HL-60 (cell line): ENCODE measurements around the gene ST13.

ENCODE experiments used
- DNase-seq, 2 experiments: peaks; one replicate each; pipeline ENCODE4 v3.0.0-alpha.2; 2010 to 2020; ENCODE audit warnings: low read depth in 1 of 2, low spot score in 1 of 2
- H3K27ac ChIP-seq: fragments of 250-450 bp; sonication (Bioruptor Pico); replicated peaks from 2 replicates; pipeline ENCODE4 v1.5.1; 2020; ENCODE audit warnings: mild to moderate bottlenecking, moderate library complexity
- H3K27me3 ChIP-seq: fragments of 250-450 bp; sonication (Bioruptor Pico); 2 replicates; pipeline ENCODE4 v1.5.1; 2021; ENCODE audit warnings: mild to moderate bottlenecking, moderate library complexity; ENCODE audit not compliant: insufficient read depth, poor library complexity, severe bottlenecking
- H3K4me3 ChIP-seq: replicated peaks from 2 replicates; pipeline ENCODE4 v1.5.1; 2011; ENCODE audit warnings: mild to moderate bottlenecking, control low read depth, low read length; ENCODE audit not compliant: insufficient read depth
- CTCF ChIP-seq: IDR thresholded peaks from one replicate; pipeline ENCODE4 v1.5.1; 2011; ENCODE audit warnings: low read length, control low read depth, inconsistent platforms; ENCODE audit not compliant: insufficient read depth
- GABPA ChIP-seq: IDR thresholded peaks from 2 replicates; pipeline ENCODE4 v1.6.1; 2012; ENCODE audit warnings: low read depth
- POLR2AphosphoS5 ChIP-seq: IDR thresholded peaks from 2 replicates; pipeline ENCODE4 v1.6.1; 2012; ENCODE audit warnings: low read depth
- REST ChIP-seq: IDR thresholded peaks from 2 replicates; pipeline ENCODE4 v1.6.1; 2012; ENCODE audit warnings: low read depth; ENCODE audit not compliant: insufficient replicate concordance
- SPI1 ChIP-seq: IDR thresholded peaks from 2 replicates; pipeline ENCODE4 v1.6.1; 2012; ENCODE audit warnings: low read depth, mild to moderate bottlenecking, borderline replicate concordance

Gene ST13

GRCh38 chr22:40855979-40856512 is 393 bp downstream of the ST13 start:
- H3K27ac ChIP-seq = peak overlapping the region; percentile 96
- peak; percentile 18 to 38 for DNase-seq
- TF ChIP-seq SPI1 (no peak), CTCF (no peak), POLR2AphosphoS5 (no peak), REST (no peak), GABPA (no peak)
- H3K27me3 ChIP-seq = no peaks in the 10 kb centered on the region
- H3K4me3 ChIP-seq = peak overlapping the region; percentile 95

- no peak for TF ChIP-seq CTCF
- TF ChIP-seq GABPA = no peak
- TF ChIP-seq SPI1 = no peak; the same call in 1 of the 2 replicates
- no peak for TF ChIP-seq POLR2AphosphoS5
- no peak for TF ChIP-seq REST
- peak; percentile 29 to 30 for DNase-seq
- Histone ChIP-seq H3K4me3 (peak overlapping the region; percentile 95), H3K27ac (peak overlapping the region; percentile 96), H3K27me3 (no peaks in the 10 kb centered on the region)
Observed at GRCh38 chr22:40855071-40855978, 1.1 kb downstream of the ST13 start.

GRCh38 chr22:40853961-40854360 is 2.5 kb downstream of the ST13 start:
- no peaks in the 10 kb centered on the region for H3K27me3 ChIP-seq
- no peak overlapping the region for H3K4me3 ChIP-seq
- TF ChIP-seq POLR2AphosphoS5 = no peak
- no peak for TF ChIP-seq SPI1
- TF ChIP-seq GABPA = no peak
- no peak for TF ChIP-seq CTCF
- TF ChIP-seq REST = no peak
- peak overlapping the region; percentile 25 for H3K27ac ChIP-seq
- DNase-seq = no peak
